GM12801 (cell line): Measurements from ENCODE around the gene NRXN3.

Source experiments
- CTCF ChIP-seq: IDR thresholded peaks from one replicate; pipeline ENCODE4 v1.5.1; 2011; ENCODE audit warnings: control low read depth; ENCODE audit not compliant: insufficient read length; ENCODE audit errors: extremely low read depth

The NRXN3 gene

GRCh38 chr14:79204591-79204990 is 1034.4 kb downstream of the NRXN3 start:
- no peak for TF ChIP-seq CTCF

GRCh38 chr14:79209418-79209817 is 1039.2 kb downstream of the NRXN3 start:
- no peak for TF ChIP-seq CTCF

GRCh38 chr14:79225815-79226214 is 1055.6 kb downstream of the NRXN3 start:
- no peak for TF ChIP-seq CTCF

- no peak for TF ChIP-seq CTCF
Observed at GRCh38 chr14:79229383-79229909, 1059.3 kb downstream of the NRXN3 start.

GRCh38 chr14:79242666-79243065 is 1072.5 kb downstream of the NRXN3 start:
- TF ChIP-seq CTCF = no peak

- TF ChIP-seq CTCF = no peak
Observed at GRCh38 chr14:79246173-79246572, 1076.0 kb downstream of the NRXN3 start.

GRCh38 chr14:79248126-79248525 is 1078.0 kb downstream of the NRXN3 start:
- TF ChIP-seq CTCF = no peak

- TF ChIP-seq CTCF = no peak
Observed at GRCh38 chr14:79248771-79249170, 1078.6 kb downstream of the NRXN3 start.
